H9 (cell line): Measurements from ENCODE around the gene ZNF665. TPM values are rescaled to one million over a fixed set of nuclear protein-coding genes. Genes with fewer than 3 reads are reported as not detected.
A peak's percentile ranks its signal among the peaks of the same experiment; 100 is the strongest.
"Not testable (repeated sequence)": the region's sequence is repeated elsewhere in the genome, so short reads cannot be mapped to it uniquely, and the experiment has no call there.

Experiments used
- DNase-seq: peaks from one replicate; pipeline ENCODE4 v3.0.0-alpha.2; 2017
- H2AFZ ChIP-seq: one replicate; pipeline ENCODE4 v1.6.1; 2013; ENCODE audit warnings: mild to moderate bottlenecking, low read length, control low read depth, moderate library complexity
- H2AK5ac ChIP-seq: 2 replicates; pipeline ENCODE4 v1.6.1; 2013; ENCODE audit warnings: low read length, control low read depth, mixed read lengths; ENCODE audit not compliant: insufficient read length
- H2BK120ac ChIP-seq: one replicate; pipeline ENCODE4 v1.6.1; 2013; ENCODE audit warnings: low read depth, mild to moderate bottlenecking, low read length, control low read depth, inconsistent platforms; ENCODE audit not compliant: poor library complexity, severe bottlenecking
- H2BK12ac ChIP-seq: 2 replicates; pipeline ENCODE4 v1.6.1; 2013; ENCODE audit warnings: low read length, control low read depth, mixed read lengths, low read depth; ENCODE audit not compliant: insufficient read length
- H2BK15ac ChIP-seq: 2 replicates; pipeline ENCODE4 v1.6.1; 2013; ENCODE audit warnings: low read depth, low read length, control low read depth
- H2BK20ac ChIP-seq: one replicate; pipeline ENCODE4 v1.6.1; 2013; ENCODE audit warnings: low read depth, mild to moderate bottlenecking, low read length, control low read depth, inconsistent platforms; ENCODE audit not compliant: poor library complexity, severe bottlenecking
- H2BK5ac ChIP-seq: 2 replicates; pipeline ENCODE4 v1.6.1; 2013; ENCODE audit warnings: low read length, control low read depth, mixed read lengths; ENCODE audit not compliant: insufficient read length
- H3K14ac ChIP-seq: 2 replicates; pipeline ENCODE4 v1.6.1; 2013; ENCODE audit warnings: low read length, control low read depth; ENCODE audit not compliant: insufficient read depth
- H3K18ac ChIP-seq: 2 replicates; pipeline ENCODE4 v1.6.1; 2013; ENCODE audit warnings: low read depth, mild to moderate bottlenecking, mixed read lengths, low read length, control low read depth; ENCODE audit not compliant: insufficient read length
- H3K23ac ChIP-seq: 2 replicates; pipeline ENCODE4 v1.6.1; 2013; ENCODE audit warnings: low read length, control low read depth, mixed read lengths, low read depth; ENCODE audit not compliant: insufficient read length
- H3K23me2 ChIP-seq: 2 replicates; pipeline ENCODE4 v1.6.1; 2013; ENCODE audit warnings: low read depth, mild to moderate bottlenecking, mixed read lengths, low read length, control low read depth; ENCODE audit not compliant: insufficient read length, poor library complexity, severe bottlenecking
- H3K27ac ChIP-seq: 2 replicates; pipeline ENCODE4 v1.5.1; 2013; ENCODE audit warnings: low read length, control low read depth, mixed read lengths, low read depth; ENCODE audit not compliant: insufficient read length
- H3K27me3 ChIP-seq: 2 replicates; pipeline ENCODE4 v1.6.1; 2013; ENCODE audit warnings: low read length, control low read depth, inconsistent platforms; ENCODE audit not compliant: insufficient read depth
- H3K4ac ChIP-seq: 2 replicates; pipeline ENCODE4 v1.6.1; 2013; ENCODE audit warnings: low read depth, mild to moderate bottlenecking, control low read depth, inconsistent platforms, low read length, moderate library complexity
- H3K4me1 ChIP-seq: 2 replicates; pipeline ENCODE4 v1.6.1; 2013; ENCODE audit warnings: low read length, control low read depth, inconsistent platforms; ENCODE audit not compliant: insufficient read depth
- H3K4me2 ChIP-seq: 2 replicates; pipeline ENCODE4 v1.6.1; 2013; ENCODE audit warnings: low read length, control low read depth, mixed read lengths; ENCODE audit not compliant: insufficient read length, insufficient read depth
- H3K56ac ChIP-seq: 2 replicates; pipeline ENCODE4 v1.6.1; 2013; ENCODE audit warnings: low read depth, mild to moderate bottlenecking, mixed read lengths, low read length, control low read depth; ENCODE audit not compliant: insufficient read length
- H3K79me1 ChIP-seq: 2 replicates; pipeline ENCODE4 v1.6.1; 2013; ENCODE audit warnings: low read depth, mild to moderate bottlenecking, moderate library complexity, low read length, control low read depth, inconsistent platforms; ENCODE audit not compliant: insufficient read depth, poor library complexity, severe bottlenecking
- H3K79me2 ChIP-seq: 2 replicates; pipeline ENCODE4 v1.6.1; 2013; ENCODE audit warnings: low read length, control low read depth, inconsistent platforms; ENCODE audit not compliant: insufficient read depth
- H3K9ac ChIP-seq: 2 replicates; pipeline ENCODE4 v1.6.1; 2013; ENCODE audit warnings: low read length, control low read depth, mixed read lengths; ENCODE audit not compliant: insufficient read length; ENCODE audit errors: extremely low read depth
- H3K9me3 ChIP-seq: one replicate; pipeline ENCODE4 v1.6.1; 2013; ENCODE audit warnings: low read depth, low read length, inconsistent platforms; ENCODE audit not compliant: control insufficient read depth
- H3T11ph ChIP-seq: one replicate; pipeline ENCODE4 v1.6.1; 2013; ENCODE audit warnings: mild to moderate bottlenecking, low read length, control low read depth, inconsistent platforms
- H4K20me1 ChIP-seq: one replicate; pipeline ENCODE4 v1.6.1; 2013; ENCODE audit not compliant: control insufficient read depth, insufficient read length, insufficient read depth
- H4K5ac ChIP-seq: 2 replicates; pipeline ENCODE4 v1.6.1; 2013; ENCODE audit warnings: low read depth, mild to moderate bottlenecking, mixed read lengths, low read length, control low read depth; ENCODE audit not compliant: insufficient read length
- H4K8ac ChIP-seq: replicated peaks from 2 replicates; pipeline ENCODE4 v1.6.1; 2013; ENCODE audit warnings: low read length, control low read depth, mixed read lengths, low read depth; ENCODE audit not compliant: insufficient read length
- H4K91ac ChIP-seq: 2 replicates; pipeline ENCODE4 v1.6.1; 2013; ENCODE audit warnings: low read depth, mild to moderate bottlenecking, moderate library complexity, mixed read lengths, low read length, control low read depth; ENCODE audit not compliant: insufficient read length
- H3K27ac Mint-ChIP-seq, 3 experiments: 2 replicates in 2 of 3; 3 replicates in 1 of 3; pipeline ENCODE4 v1.8.0; 2020 to 2021; ENCODE audit warnings: mixed read lengths in 3 of 3, mild to moderate bottlenecking in 1 of 3, moderate library complexity in 1 of 3
- H3K27me3 Mint-ChIP-seq: 2 replicates; pipeline ENCODE4 v1.8.0; 2021; ENCODE audit warnings: low read depth, mild to moderate bottlenecking, moderate library complexity, mixed read lengths
- H3K36me3 Mint-ChIP-seq, 3 experiments: 2 replicates in 2 of 3; 3 replicates in 1 of 3; pipeline ENCODE4 v1.8.0; 2020 to 2021; ENCODE audit warnings: low read depth in 3 of 3, mixed read lengths in 3 of 3; ENCODE audit not compliant: insufficient read depth in 1 of 3
- H3K4me1 Mint-ChIP-seq, 2 experiments: 2 replicates each; pipeline ENCODE4 v1.8.0; 2020; ENCODE audit warnings: mixed read lengths in 2 of 2
- H3K4me3 Mint-ChIP-seq, 2 experiments: 2 replicates in 1 of 2; 3 replicates in 1 of 2; pipeline ENCODE4 v1.8.0; 2020 to 2021; ENCODE audit warnings: mild to moderate bottlenecking in 2 of 2, mixed read lengths in 2 of 2, moderate library complexity in 1 of 2
- H3K9me3 Mint-ChIP-seq, 2 experiments: 2 replicates in 1 of 2; 3 replicates in 1 of 2; pipeline ENCODE4 v1.8.0; 2020; ENCODE audit warnings: mild to moderate bottlenecking in 2 of 2, mixed read lengths in 2 of 2, moderate library complexity in 1 of 2
- CTCF ChIP-seq: fragments of 200-600 bp; sonication (generic); conservative IDR thresholded peaks from 3 replicates; pipeline ENCODE4 v1.8.0; 2021; ENCODE audit warnings: antibody characterized with exemption, mild to moderate bottlenecking
- WGBS: extraction: QIAGEN DNeasy Blood & Tissue Kit; methylation state at CpG from one replicate; pipeline ENCODE4 v1.1.7; 2013; ENCODE audit warnings: missing lambda C conversion rate, low lambda C conversion rate, mixed read lengths; ENCODE audit not compliant: insufficient read length; ENCODE audit errors: extremely low coverage; 5-methylcytosine and 5-hydroxymethylcytosine counted together
- total RNA-seq: library from RNA; stranded (reverse); gene quantifications from 2 replicates; pipeline ENCODE4 v1.2.1, GENCODE V29; 2021

Gene ZNF665
- total RNA-seq, 1 experiment from 2014 or later, result 3.7 TPM

- Histone ChIP-seq H2AFZ (no peak overlapping the region), H2BK15ac (no peak overlapping the region), H4K20me1 (no peaks in the 10 kb centered on the region), H3T11ph (no peak overlapping the region), H3K14ac (no peak overlapping the region), H3K9me3 (no peaks in the 10 kb centered on the region), H3K4ac (no peak overlapping the region), H2AK5ac (no peak overlapping the region), H3K9ac (no peak overlapping the region), H3K18ac (no peak overlapping the region), H3K23me2 (peaks cover 11% of the 10 kb centered on the region), H3K79me2 (no peaks in the 10 kb centered on the region), H2BK20ac (no peak overlapping the region), H3K4me2 (no peak overlapping the region), H2BK120ac (no peak overlapping the region), H3K4me1 (peaks cover 6% of the 10 kb centered on the region; the same call in 1 of the 2 replicates), H4K91ac (no peak overlapping the region), H4K8ac (no peak overlapping the region), H3K27ac (no peak overlapping the region), H3K23ac (no peak overlapping the region), H4K5ac (no peak overlapping the region), H2BK5ac (no peak overlapping the region), H3K56ac (no peak overlapping the region), H2BK12ac (no peak overlapping the region), H3K79me1 (no peaks in the 10 kb centered on the region), H3K27me3 (no peaks in the 10 kb centered on the region)
- no CpG with 5 or more reads among the region's 7 CpGs for WGBS
- peaks cover 14% of the 10 kb centered on the region for H3K27me3 Mint-ChIP-seq
- DNase-seq, result no peak
- no peaks in the 10 kb centered on the region for H3K9me3 Mint-ChIP-seq
- peaks cover 19 to 27% of the 10 kb centered on the region in 2 experiments for H3K4me1 Mint-ChIP-seq
- no peak overlapping the region for H3K27ac Mint-ChIP-seq
- no peak for TF ChIP-seq CTCF
- H3K36me3 Mint-ChIP-seq, result peaks cover 0 to 12% (median 2%) of the 10 kb centered on the region in 3 experiments; a peak in 4 of 7 replicates
- H3K4me3 Mint-ChIP-seq, result peak overlapping the region; percentile 8 to 39; a peak in 2 of 5 replicates
Measured at GRCh38 chr19:53130506-53130905, 62.7 kb downstream of the ZNF665 start.

- not testable (repeated sequence) for H3K27ac ChIP-seq, H3K9me3 Mint-ChIP-seq, H3K79me2 ChIP-seq, H2BK120ac ChIP-seq, H3K56ac ChIP-seq, H3K23ac ChIP-seq, H2BK5ac ChIP-seq, H2BK15ac ChIP-seq, H3K9me3 ChIP-seq, H3K4me3 Mint-ChIP-seq, H3K4ac ChIP-seq, DNase-seq, H2BK20ac ChIP-seq, H3K18ac ChIP-seq, H3K9ac ChIP-seq, H3K27me3 ChIP-seq, H4K91ac ChIP-seq, H3K23me2 ChIP-seq, H4K8ac ChIP-seq, H4K20me1 ChIP-seq, H4K5ac ChIP-seq, H3K27ac Mint-ChIP-seq, H3K14ac ChIP-seq, H3T11ph ChIP-seq, H3K79me1 ChIP-seq, H3K4me2 ChIP-seq, H2BK12ac ChIP-seq, H3K4me1 ChIP-seq, H2AK5ac ChIP-seq, H2AFZ ChIP-seq
- Mint-ChIP-seq H3K4me1 (peaks cover 17 to 19% of the 10 kb centered on the region in 2 experiments), H3K36me3 (peaks cover 3 to 18% (median 12%) of the 10 kb centered on the region in 3 experiments; a peak in 6 of 7 replicates), H3K27me3 (peaks cover 10% of the 10 kb centered on the region)
- WGBS, result no CpG with 5 or more reads among the region's 15 CpGs
Measured at GRCh38 chr19:53126733-53127526, 66.2 kb downstream of the ZNF665 start.
